ENCODE results near the gene PPP2R2C.

DNA sequence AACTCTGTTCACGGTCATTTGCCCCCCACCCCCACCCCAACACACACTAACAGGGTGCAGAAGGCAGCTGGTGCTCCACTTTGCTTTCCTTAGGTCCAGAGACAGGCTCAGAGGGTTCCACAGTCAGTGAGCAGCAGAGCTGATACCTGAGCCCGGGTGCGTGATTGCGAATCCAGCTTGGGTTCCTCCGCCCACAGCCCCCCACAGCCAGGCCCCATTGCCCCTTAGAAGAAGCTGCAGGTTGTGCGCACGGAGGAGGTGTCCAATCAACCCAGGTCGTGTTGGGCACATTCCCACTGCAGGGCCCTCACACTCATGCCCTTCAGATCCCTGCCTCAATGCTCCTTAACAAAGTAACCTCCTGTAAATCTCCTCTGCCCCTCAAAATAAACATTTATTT is 117.8 kb downstream of the PPP2R2C start:
- TF ChIP-seq, protein P1, sequence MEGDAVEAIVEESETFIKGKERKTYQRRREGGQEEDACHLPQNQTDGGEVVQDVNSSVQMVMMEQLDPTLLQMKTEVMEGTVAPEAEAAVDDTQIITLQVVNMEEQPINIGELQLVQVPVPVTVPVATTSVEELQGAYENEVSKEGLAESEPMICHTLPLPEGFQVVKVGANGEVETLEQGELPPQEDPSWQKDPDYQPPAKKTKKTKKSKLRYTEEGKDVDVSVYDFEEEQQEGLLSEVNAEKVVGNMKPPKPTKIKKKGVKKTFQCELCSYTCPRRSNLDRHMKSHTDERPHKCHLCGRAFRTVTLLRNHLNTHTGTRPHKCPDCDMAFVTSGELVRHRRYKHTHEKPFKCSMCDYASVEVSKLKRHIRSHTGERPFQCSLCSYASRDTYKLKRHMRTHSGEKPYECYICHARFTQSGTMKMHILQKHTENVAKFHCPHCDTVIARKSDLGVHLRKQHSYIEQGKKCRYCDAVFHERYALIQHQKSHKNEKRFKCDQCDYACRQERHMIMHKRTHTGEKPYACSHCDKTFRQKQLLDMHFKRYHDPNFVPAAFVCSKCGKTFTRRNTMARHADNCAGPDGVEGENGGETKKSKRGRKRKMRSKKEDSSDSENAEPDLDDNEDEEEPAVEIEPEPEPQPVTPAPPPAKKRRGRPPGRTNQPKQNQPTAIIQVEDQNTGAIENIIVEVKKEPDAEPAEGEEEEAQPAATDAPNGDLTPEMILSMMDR (IDR thresholded peaks at IDR 0.05), result no peak
- TF ChIP-seq SIN3A (IDR thresholded peaks at IDR 0.05; ENCODE audit: borderline replicate concordance, insufficient read depth, low read depth, low read length), result no peak
- no peak for TF ChIP-seq POLR2AphosphoS5 (IDR thresholded peaks at IDR 0.05; ENCODE audit: low read depth, low read length)
